Activated CD4-positive, alpha-beta T cell treated with anti-CD3 and anti-CD28 coated beads for 24 hours (primary cell): Measurements from ENCODE around the gene DOCK10.
A peak's percentile ranks its signal among the peaks of the same experiment; 100 is the strongest.

Experiments
- DNase-seq, 2 donors: peaks; one replicate each; pipeline ENCODE4 v3.0.0-alpha.2; 2020; ENCODE audit warnings: low read depth in 2 of 2

DOCK10 gene

DNA sequence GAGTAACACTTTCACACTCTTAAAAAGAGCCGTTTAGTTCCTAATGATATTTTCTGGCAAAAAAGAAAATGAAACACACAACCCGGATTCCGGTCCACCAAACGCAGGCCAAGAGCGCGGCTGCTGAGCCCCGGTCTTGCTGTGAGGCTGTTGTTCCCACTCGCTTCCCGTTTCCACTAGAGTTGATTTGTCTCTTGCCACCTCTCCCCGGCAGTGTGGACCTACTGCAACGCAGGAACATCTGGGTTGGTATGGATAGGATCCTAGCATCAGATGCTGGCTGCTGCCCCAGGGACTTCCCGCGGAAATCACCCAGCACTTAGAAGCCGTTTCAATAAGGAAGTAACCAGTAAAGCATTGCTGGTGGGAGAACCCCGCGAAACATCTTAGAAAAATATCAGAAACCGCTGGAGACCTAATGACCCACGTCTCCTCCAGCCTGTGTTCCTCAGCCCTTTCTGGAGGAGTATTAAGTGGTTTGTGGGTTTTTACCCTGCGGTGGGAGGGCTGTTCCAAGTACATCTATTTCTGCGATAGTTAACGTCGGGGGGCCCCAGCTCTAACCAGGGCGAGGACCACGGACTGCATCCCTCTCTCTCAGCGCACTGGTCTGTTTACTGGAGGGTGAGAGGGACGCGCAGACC, 939 bp downstream of the DOCK10 start:
- peak; percentile 45 to 48 for DNase-seq

DNA sequence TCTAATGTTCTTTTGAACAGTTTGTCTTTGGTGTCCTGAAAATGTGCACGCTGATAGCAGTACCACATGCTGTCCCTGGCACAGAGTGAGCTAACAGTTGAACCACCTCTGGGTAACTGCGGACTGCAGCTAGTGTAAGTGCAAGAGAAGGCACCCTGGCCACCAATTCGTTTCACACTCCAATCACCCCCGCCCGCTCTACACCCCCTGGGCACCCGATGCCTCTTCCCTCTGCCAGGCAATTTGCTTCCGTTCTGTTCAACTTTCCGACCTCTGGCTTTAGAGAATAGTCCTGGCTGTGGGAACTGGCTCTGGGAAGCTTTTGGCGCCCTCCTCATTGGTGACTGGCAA, 1.4 kb downstream of the DOCK10 start:
- peak; percentile 17 to 26 for DNase-seq

DNA sequence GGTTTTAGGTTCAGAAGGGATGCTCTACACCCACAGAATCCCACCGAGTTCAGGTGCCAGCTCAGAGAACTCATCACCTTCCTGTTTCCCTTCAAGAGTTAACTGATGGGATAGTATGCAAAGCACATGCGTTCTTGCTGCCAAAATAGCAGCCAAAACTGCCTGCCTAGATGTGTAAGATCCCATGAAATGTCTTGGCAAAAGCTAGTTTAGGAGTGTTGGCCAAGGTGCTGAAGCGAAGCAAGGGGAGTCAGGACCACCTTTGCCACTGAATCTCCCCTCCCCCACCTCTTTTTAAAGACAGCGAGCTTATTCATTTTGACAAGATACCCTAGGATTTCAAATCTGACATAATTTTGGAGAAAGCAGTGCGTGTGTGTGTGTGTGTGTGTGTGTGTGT, 2.1 kb downstream of the DOCK10 start:
- DNase-seq = no peak

DNA sequence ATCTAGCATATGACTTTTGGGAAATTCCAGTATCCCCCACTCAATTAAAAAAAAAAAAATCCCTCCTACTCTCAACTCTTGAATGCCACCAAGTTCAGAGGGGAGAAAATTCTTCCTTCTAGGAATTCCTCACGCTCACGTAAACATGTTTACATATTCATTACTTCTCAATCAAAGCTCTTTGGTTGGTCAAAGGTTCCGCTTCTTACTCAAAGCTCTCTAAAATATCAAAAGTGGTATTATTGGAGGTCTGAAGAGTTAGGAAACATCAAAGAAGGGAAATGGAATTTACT, 4.1 kb downstream of the DOCK10 start:
- DNase-seq = no peak

DNA sequence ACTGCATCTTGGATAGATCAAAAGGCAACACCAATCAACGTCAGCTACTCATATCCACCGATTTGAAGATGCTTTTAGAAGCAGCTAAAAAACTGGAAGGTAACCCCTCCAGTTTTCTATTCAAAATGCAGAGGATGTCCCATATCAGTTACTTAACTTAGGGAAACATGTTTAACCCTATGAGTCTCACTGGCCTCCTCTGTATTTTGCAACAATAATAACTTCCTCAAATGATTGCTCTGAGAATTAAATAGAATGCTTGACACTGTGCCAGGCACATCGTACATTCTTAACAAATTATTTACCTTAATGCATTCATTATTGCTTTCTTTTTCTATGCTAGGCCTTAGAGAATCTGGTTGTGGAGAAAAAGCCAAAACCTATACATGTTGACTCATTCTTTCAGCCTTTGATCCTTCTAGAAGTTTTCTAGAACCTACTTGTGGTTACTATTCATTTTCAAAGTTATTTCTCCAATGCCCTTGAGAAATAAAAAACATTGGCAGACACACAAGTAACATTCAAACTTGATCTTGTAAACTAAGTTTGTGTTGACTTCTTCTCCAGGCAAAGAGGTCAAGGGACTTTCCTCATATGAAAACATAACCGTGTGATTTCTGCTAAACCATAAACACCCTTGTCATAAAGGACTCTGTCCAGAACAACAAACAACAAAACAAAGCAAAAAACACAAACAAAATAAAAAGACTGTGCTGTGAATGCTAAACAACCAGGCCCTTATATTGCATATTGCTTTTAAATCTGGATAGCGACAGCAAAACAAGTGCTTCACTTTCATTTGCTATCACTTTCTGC, 4.6 kb downstream of the DOCK10 start:
- no peak for DNase-seq

DNA sequence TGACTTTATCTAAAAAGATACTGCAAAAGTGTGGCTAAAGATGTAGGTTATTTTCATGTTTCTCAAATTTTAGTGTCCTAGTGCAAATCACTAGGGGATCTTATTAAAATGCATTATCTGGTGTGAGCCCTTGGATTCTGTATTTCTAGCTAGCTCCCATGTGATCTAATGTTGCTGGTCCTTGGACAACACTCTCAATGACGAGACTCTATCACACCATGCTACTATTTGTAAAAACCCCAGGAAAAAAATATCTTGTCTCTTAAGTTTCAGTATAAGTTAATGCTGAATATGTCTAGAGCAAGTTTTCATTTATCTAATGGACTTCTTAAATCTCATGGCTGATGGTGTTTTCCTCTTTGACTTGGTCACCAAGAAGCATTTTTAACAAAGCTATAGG, 5.8 kb downstream of the DOCK10 start:
- no peak for DNase-seq

DNA sequence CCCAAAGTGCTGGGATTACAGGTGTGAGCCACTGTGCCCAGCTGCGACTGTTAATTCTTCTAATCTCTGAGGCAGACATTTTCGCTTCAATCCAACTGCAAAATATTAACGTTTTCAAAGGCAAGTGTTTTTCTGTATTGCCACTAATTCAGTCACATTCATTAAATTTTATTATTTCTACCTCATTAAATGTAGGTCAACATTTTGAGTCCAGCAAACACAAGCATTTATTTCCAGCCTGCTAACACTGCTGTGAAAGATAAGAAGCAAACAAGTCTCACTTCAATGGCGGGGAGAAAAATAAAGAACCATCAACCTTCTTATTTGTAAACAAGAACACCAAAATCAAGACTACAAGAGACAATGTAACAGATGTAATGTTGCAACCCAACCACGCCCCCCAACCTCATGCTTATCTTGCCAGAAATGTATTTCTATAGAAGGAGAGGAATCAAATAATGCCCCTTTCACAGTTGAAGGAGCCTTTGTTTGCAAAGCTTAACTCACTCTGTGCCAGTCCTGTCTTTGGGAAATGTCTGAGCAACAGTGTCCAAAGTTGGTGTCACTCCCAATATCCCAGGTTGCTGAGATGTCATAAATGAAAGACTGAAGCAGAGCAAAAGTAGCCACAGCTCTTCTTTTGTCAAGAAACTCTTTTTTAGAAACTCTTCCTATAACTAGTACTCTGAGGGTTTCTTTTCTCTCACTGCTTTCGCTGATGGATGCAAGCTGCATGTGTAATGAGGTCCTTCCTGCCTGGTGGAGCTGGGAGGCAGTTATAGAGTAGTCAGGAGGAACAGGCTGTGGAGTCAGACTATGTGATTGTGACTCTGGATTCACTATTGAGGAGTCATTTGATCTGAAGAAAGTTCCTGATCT, 8.6 kb downstream of the DOCK10 start:
- no peak for DNase-seq

DNA sequence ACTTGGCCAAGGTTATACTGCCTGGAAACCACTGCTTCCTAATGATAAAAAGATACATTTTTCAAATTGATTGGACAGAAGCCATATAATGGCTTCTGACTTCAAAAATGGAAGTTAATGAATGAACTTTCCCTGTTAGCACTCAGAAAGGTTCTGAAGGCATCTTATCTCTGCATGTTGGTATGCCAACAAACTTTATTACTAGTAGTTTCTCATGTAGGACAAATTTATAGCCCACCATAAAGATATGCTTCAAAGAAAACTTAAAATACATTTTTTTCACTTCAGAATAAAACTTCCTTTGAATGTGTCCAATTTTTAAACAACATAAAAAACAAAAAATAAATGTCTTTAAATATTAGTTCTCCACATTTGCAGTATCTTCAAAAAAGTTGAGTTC, 10.0 kb downstream of the DOCK10 start:
- DNase-seq = no peak

DNA sequence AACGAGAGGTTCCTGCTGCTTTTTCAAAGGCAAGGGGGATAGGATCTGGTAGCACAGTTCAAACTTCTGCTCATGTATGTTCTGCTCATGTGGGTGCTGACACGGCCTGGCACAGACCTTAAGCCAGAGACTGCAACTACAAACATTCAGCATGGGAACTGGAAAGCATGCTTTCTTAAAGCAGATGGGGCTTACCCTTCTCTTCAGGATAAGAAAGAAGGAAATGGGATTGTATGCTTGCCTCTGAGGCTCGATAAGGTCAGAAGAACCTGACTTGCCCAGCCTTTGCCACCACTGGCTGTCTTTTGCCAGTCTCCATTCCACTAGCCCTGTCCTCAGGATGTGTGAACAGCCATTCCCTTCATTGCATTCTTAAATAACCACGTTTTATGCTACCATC, 10.7 kb downstream of the DOCK10 start:
- DNase-seq = no peak

DNA sequence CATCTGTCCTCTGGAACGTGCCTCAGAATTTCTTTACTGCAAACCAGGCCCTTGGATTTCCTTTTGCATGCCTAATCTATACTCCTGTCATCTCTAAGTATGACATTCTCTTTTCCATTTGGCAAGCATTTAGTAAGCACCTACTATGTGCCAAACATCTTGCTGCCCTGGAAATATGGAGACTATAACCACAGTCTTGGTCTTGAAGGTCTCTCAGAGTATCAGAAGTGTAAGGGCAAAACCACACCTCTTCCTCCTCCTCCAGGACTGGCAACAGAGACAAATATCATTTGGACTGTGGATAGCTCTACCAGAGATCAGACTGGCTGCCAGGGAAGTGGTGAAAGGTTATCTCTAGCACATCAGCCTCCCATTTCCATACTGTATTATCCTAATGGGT, 11.4 kb downstream of the DOCK10 start:
- DNase-seq = no peak

DNA sequence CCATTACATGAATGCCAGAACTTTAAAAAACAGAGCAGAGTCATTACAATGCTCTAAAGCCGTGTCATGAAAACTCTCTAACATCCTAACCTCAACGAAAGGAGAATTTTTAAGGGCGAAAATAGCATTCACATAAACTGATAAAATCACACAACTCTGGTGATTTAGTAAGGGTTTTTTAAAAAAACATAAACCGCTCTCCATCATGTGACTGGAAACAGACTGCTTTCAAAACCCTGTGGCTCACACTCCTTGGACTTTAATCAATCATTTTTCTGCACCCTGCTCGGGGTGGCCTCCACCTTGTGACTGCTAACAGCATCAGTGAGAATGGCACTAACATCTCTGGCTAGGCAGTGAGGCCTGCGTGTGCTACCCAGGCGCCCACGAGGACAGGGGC, 12.1 kb downstream of the DOCK10 start:
- no peak for DNase-seq

DNA sequence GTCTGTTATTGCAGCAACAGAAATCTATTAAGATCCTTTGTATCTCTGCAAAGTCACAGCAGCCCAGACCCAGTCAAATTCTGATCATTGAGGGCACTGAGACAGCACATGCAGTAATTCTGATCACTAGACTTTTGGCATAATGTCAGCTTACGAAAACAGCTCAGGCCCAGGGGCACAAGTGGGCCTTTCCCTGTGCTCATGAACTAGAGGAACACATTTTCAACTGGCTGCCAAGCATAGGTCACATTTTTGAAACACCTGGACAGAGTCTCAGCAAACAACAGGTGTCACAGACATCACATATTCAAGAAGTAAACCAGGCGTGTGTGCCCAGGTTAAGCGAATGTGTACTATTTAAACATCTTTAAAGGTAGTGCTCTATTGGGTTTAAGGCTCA, 13.7 kb downstream of the DOCK10 start:
- no peak for DNase-seq

DNA sequence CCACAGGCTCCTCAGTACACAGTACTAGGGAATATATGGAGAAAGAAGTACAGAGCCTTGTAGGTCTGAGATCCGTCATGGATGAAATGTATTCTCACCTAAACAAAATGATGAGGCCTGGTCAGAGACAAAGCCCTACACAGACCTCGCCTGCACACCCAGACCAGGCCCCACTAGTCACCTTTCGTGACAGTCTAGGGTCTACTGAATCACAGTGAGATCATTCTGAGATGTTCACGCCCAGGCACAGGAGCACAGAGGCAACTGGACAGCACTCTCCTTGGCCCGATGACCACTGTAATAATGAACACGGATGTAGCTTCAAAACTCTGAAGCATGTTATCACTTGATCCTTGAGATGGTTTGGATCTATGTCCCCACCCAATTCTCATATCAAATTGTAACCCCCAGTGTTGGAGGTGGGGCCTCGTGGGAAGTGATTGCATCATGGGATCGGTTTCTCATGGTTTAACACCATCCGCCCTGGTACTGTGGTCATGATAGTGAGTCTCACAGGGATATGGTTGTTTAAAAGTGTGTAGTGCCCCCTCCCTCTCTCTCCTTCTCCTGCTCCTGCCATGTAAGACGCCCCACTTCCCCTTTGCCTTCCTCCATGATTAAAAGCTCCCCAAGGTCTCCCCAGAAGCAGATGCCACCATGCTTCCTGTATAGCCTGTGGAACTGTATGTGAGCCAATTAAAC, 15.1 kb downstream of the DOCK10 start:
- no peak for DNase-seq

DNA sequence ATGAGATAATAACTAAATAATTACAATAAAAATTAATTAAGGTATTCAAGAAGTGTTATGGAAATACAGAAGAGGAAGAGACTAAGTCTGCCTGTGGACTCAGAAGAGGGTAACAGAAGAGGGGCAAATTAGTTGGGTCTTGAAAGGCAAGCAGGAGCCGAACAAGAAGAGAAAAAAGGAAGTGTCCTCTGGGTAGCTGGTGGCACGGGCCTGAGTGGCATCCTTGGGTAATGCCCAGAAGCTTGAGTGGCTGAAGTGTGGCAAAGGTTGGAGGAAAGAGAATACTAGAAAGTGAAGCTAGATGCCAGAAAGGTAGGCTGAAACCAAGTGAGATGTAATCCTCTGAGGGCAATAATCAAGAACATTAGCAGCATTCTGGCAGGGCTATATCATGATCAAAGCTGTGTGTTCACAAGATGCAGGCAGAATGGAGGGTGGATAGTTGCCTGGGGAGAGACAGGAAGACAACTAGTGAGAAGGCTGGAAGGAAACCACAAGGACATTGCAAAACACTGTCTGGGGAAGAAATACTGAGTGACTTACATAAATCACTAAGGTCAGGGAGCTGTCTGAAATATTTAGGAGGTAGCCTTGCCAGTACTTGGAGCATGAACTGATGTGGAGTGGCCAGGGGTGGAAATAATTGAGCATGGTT, 16.2 kb downstream of the DOCK10 start:
- no peak for DNase-seq

DNA sequence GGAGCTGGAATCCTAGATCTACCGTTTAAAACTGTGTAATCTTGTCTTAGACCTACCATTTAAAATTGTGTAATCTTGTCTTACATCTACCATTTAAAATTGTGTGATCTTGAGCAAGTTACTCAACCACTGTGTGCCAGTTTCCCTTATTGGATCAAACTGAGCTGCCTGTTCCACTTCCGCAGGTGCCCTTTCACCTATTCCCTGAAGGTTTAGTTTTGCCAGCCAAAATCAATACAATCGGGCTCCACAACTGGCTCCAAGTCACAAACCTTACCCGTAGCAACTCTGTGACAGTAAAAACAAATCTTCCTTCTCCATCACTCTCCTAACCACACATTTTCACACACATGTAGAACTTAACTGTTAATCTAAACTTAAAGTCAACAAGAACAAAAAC, 20.1 kb downstream of the DOCK10 start:
- DNase-seq = no peak

DNA sequence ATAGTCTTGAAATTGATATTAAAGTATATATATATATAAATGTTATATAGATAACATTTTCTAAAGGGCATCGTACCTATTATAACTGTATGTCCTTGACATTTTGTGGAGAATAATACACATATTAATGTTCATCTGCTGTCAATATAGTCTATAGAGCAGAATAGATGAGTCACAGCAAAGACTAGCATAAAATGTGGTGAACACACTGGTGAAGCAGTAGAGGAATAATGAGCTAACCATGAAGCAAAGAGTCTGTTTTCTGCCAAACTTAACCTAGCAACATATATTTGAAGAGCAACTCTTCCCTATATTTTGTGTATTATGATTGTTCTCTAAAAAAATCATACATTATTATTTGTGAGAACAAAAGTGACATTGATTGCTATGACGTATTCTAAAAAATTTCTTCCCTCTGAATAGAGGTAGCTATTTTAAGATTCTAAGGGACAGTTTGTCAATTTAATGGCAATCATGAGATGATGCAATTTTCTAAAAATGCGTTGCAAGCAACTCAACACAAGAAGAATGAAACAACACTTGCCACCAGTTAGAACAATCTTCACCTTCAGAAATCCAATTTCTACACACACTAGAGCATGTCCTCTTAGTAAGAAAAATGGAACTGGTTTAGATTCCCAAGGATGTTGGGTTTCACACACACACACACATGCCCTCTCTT, 22.0 kb downstream of the DOCK10 start:
- no peak for DNase-seq

DNA sequence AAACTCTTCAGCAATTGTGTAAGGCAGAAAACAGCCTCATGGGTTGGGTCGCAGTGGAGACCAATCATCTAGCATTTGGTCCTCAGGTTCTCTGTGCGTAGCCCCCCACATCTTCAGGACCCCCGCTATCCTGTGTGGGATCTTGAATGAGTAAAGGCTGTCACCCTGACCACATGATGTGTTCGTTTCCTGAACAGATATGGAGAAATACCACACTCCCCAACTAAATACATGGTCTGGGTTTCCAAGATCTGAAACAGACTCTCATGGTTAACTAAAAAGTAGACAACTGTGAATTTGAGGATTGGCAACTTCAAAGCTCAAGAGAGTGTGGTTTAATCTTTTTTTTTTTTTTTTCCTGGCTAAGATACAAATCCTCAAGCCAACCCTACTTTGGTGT, 23.2 kb downstream of the DOCK10 start:
- DNase-seq = no peak

DNA sequence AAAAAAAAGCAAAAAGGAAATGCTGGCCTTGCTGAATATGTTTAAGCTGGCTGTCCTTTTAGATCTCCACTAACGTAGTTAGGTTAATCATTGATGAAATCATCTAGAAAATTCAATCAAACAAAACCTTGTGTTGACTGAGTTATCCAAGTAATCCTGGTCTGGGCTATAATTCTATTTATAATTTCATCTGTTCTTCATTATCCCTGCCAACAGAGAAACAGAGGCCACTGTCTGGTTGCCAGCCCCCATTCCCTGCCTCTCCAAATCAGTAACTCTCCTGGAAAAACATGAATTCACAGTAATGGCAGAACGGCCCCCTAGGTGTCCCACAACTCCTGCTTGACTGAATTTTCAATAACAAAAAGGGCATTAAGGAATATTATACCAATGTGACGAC, 24.6 kb downstream of the DOCK10 start:
- DNase-seq = no peak

DNA sequence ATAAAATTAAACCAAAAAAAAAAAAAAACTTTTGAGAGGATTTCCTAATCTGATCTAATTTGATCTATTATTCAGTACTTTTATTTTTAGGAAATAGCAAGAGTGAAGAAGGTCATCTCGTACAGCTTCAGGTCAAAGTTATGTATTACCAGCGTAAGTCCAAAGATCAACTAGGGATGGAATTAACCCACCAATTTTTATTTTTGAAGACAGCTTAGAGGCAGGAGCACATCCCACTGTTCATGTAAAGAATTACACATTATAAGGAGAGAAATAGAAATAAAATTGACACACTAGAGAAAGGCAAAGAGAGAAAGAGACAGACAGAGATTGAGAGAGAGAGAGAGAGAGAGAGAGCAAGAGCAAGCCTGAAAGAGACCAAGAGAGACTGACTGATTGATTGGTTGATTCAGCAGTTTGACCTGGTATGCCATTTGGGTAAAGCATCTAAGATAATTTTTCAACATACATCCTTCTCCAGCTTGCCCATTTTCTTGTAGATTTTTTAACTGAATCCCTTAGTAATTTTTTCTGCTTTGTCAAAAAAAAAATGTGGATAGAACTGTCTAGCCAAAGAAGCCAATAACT, 25.1 kb downstream of the DOCK10 start:
- no peak for DNase-seq

DNA sequence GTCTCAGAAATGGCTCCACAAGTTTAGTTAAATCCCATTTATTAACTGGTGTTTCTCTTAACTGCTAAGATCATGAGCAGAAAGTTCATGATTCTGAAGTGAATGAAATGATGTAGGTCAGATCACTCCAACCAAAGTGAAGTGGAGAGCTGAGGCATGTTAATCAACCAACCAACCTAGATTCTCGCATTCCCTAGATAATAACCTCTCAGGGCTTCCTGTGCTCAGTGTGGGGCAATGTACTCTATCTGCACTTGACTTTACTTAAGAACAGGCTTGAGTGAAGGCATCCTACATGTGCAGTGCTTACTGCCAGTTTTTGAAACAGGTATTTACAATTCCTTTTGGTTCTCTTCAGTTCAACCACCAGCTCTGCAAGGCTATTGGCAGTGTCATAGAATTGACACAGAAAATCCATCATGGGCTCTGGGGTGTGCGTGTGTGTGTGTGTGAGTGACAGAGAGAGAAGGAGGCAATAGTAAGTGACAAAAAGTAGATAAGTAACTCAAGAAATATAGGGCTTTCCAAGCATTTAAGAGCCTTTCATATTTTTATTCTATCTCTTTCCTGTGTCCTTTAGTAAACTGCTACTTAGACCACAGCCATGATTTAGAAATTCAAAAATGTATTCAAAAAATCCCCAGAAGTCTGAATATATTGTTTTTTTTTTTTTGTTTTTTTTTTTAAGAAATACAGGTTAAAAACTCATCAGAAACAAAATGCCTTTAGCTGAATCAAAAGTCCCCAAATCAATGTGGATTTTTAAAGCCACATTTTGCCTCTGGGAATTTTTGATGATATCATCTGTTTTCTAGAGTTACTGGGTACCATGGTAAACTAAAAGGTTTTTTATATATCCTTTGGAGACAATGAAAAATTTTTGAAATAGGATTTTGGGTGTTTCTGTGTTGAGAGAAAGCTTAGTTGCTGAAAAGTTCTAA, 28.6 kb downstream of the DOCK10 start:
- no peak for DNase-seq
